ENCODE data around the gene AXIN1. TPM values are rescaled to one million over a fixed set of nuclear protein-coding genes. Genes with fewer than 3 reads are reported as not detected.
"Not testable (repeated sequence)": the region's sequence is repeated elsewhere in the genome, so short reads cannot be mapped to it uniquely, and the experiment has no call there.

Gene AXIN1
- total RNA-seq, 4 donors from 2014 or later: 34.3 to 38.4 (median 37.2) TPM

- no peaks in the 10 kb centered on the region for H3K36me3 ChIP-seq
- H3K27ac ChIP-seq: no peak overlapping the region
- peaks cover 6% of the 10 kb centered on the region for H3K4me1 ChIP-seq
- no peaks in the 10 kb centered on the region for H3K27me3 ChIP-seq
- WGBS: 65% methylated on average over 5 of the region's 6 CpGs
- TF ChIP-seq, protein P1, sequence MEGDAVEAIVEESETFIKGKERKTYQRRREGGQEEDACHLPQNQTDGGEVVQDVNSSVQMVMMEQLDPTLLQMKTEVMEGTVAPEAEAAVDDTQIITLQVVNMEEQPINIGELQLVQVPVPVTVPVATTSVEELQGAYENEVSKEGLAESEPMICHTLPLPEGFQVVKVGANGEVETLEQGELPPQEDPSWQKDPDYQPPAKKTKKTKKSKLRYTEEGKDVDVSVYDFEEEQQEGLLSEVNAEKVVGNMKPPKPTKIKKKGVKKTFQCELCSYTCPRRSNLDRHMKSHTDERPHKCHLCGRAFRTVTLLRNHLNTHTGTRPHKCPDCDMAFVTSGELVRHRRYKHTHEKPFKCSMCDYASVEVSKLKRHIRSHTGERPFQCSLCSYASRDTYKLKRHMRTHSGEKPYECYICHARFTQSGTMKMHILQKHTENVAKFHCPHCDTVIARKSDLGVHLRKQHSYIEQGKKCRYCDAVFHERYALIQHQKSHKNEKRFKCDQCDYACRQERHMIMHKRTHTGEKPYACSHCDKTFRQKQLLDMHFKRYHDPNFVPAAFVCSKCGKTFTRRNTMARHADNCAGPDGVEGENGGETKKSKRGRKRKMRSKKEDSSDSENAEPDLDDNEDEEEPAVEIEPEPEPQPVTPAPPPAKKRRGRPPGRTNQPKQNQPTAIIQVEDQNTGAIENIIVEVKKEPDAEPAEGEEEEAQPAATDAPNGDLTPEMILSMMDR (IDR thresholded peaks at IDR 0.05): no peak
- no peak for DNase-seq (ENCODE audit: low spot score in 2 of 2)
- H3K4me3 ChIP-seq: no peak overlapping the region
- H3K9me3 ChIP-seq: no peaks in the 10 kb centered on the region
Measured at GRCh38 chr16:333406-334094, 19.0 kb downstream of the AXIN1 start.

GRCh38 chr16:331181-331814, 21.2 kb downstream of the AXIN1 start:
- not testable (repeated sequence) for DNase-seq (ENCODE audit: low spot score in 2 of 2)

GRCh38 chr16:330741-331140, 21.8 kb downstream of the AXIN1 start:
- H3K27me3 ChIP-seq: no peaks in the 10 kb centered on the region
- WGBS: 83% methylated on average over 1 of the region's 2 CpGs
- no peak overlapping the region for H3K27ac ChIP-seq
- H3K36me3 ChIP-seq: no peaks in the 10 kb centered on the region
- TF ChIP-seq EP300 (IDR thresholded peaks at IDR 0.05) (no peak), POLR2AphosphoS5 (IDR thresholded peaks at IDR 0.05) (no peak), POLR2A (IDR thresholded peaks at IDR 0.05) (no peak)
- TF ChIP-seq, protein P1 (IDR thresholded peaks at IDR 0.05): no peak
- peaks cover 25% of the 10 kb centered on the region for H3K4me1 ChIP-seq
- no peaks in the 10 kb centered on the region for H3K9me3 ChIP-seq
- no peak for DNase-seq (ENCODE audit: low spot score in 2 of 2)
- no peak overlapping the region for H3K4me3 ChIP-seq

More at GRCh38 chr16:331181-331814, 21.2 kb downstream of the AXIN1 start:
- not testable (repeated sequence) for H3K4me3 ChIP-seq, H3K27ac ChIP-seq, H3K27me3 ChIP-seq, H3K9me3 ChIP-seq, H3K36me3 ChIP-seq
- 50% methylated on average over 6 of the region's 6 CpGs for WGBS
- peaks cover 25% of the 10 kb centered on the region for H3K4me1 ChIP-seq

DNA sequence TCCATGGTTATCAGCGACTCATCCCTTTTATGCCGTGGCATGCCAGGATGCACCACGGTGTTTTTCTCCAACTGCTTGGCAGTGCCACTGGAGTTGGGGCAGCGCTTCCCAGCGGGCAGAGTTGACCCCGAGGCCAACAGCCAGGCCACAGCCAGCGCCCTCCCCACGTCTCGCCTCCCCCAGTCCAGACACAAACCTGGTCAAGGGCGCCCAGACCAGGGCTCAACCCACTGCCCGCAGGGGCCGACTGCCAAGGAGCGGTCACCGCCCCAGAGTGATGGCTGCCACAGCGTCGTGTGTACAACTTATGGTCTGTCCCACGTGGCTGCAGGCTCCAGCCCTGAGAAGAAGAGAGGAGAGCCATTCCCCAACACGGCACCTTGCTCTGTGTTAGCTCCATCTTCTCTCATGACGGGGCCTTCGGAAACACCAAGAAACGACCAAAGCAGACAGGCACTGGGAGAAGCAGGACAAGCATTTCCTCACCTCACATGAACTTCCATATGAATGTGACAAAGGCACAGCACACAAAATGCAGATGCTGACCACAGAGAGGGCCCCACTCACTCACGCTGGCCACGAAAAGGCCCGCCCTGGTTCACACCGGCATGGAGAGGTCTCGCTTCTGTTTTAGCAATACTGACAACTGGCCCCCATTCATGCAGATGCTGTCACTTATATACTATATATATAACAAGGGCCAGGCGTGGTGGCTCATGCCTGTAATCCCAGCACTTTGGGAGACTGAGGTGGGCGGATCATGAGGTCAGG, 27.0 kb downstream of the AXIN1 start:
- DNase-seq (ENCODE audit: low spot score in 2 of 2): no peak
- Histone ChIP-seq H3K27me3 (no peaks in the 10 kb centered on the region), H3K9me3 (no peaks in the 10 kb centered on the region), H3K4me3 (no peak overlapping the region), H3K27ac (no peak overlapping the region), H3K36me3 (no peaks in the 10 kb centered on the region), H3K4me1 (peaks cover 27% of the 10 kb centered on the region)
- WGBS: 86% methylated on average over 19 of the region's 28 CpGs
- TF ChIP-seq, protein P1 (IDR thresholded peaks at IDR 0.05): no peak
- TF ChIP-seq POLR2A (IDR thresholded peaks at IDR 0.05): no peak
- TF ChIP-seq POLR2AphosphoS5 (IDR thresholded peaks at IDR 0.05): no peak
- TF ChIP-seq EP300 (IDR thresholded peaks at IDR 0.05): no peak

- Histone ChIP-seq H3K4me1 (peaks cover 27% of the 10 kb centered on the region), H3K9me3 (no peaks in the 10 kb centered on the region), H3K36me3 (no peaks in the 10 kb centered on the region), H3K4me3 (no peak overlapping the region), H3K27ac (no peak overlapping the region), H3K27me3 (no peaks in the 10 kb centered on the region)
- TF ChIP-seq, protein P1 (IDR thresholded peaks at IDR 0.05): no peak
- no peak for TF ChIP-seq POLR2AphosphoS5 (IDR thresholded peaks at IDR 0.05)
- TF ChIP-seq POLR2A (IDR thresholded peaks at IDR 0.05): no peak
- no peak for TF ChIP-seq EP300 (IDR thresholded peaks at IDR 0.05)
- WGBS: 68% methylated on average over 36 of the region's 55 CpGs
- no peak for DNase-seq (ENCODE audit: low spot score in 2 of 2)
Measured at GRCh38 chr16:324451-325334, 27.8 kb downstream of the AXIN1 start.
